Measurements from ENCODE around the gene POLR2C. TPM values are rescaled to one million over a fixed set of nuclear protein-coding genes. Genes with fewer than 3 reads are reported as not detected.

Gene POLR2C
- total RNA-seq, 2 donors from 2014 or later: 55.7 to 56.0 TPM

DNA sequence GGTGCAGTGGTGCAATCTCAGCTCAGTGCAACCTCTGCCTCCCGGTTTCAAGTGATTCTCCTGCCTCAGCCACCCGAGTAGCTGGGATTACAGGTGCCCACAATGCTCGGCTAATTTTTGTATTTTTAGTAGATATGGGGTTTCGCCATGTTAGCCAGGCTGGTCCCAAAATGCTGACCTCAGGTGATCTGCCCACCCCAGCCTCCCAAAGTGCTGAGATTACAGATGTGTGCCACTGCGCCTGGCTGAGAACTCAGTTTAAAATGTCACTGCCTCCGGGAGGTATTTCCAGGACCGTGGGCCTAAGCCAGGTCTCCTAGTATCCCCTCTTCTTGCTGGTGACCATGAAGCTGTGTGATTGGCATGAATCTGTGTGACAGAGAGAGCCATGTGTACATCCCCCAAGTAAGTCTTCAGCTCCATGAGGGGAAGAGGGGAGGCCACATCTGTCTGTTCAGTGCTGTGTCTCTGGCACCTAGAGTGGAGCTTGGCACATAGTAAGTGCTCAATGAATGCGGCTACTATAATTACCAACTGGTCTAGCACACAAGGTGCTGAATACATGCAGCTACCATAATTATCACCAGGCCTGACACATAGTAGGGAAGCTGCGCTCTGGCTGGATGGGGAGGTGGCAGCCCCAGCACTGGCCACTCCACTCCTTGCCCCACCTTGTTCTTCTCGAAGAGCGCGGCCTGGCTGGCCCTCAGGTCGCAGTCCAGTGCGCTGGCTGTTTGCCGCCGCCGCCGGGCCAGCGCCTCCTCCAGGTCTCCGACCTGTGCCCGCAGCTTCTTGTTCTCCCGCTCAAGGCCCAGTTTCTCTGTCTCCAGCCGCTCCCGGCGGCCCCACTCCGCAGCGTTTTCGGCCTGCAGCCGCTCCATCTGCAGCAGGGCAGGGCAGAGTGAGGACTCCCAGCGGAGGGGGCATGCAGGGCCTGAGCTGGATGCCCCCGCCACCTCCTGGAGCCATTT lies 55.2 kb downstream of the POLR2C start:
- Histone ChIP-seq H3K27ac (no peak overlapping the region), H3K9me3 (no peaks in the 10 kb centered on the region), H3K4me1 (no peaks in the 10 kb centered on the region), H3K4me3 (no peak overlapping the region), H3K9ac (ENCODE audit: low read depth in 2 of 2, low read length in 2 of 2) (no peak overlapping the region), H3K36me3 (no peaks in the 10 kb centered on the region), H3K27me3 (no peaks in the 10 kb centered on the region)
- intact Hi-C loops (cut with DNase I): loop anchor here (2.0 to 5.0 kb wide), 3 partner anchors 50 to 215 kb away; no protein-coding TSS in a partner anchor
- no peak for TF ChIP-seq CTCF (IDR thresholded peaks at IDR 0.05)
- DNase-seq: no peak

DNA sequence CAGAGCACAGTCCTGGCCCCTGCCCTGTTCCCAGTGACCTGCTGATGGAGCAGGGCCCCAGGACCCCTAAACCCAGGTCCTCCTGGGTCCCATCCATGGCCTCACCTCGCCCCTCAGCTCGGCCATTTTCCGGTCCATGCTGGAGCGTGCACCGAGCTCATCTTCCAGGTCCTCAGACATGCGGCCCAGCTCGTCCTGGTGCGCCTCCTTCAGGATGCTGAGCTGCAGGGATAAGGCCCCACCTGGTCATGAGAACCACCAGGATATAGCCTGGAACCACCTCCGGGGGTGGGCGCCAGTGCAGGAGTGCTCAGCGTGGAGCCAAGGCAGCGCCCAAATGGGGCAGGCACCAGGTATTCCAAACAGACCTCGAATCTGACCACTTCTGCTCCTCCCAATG lies 56.0 kb downstream of the POLR2C start:
- no peaks in the 10 kb centered on the region for H3K9me3 ChIP-seq
- intact Hi-C loops (cut with DNase I): loop anchor here (5.0 kb wide), 2 partner anchors 51 to 216 kb away; no protein-coding TSS in a partner anchor
- H3K4me1 ChIP-seq: no peaks in the 10 kb centered on the region
- H3K27ac ChIP-seq: no peak overlapping the region
- no peaks in the 10 kb centered on the region for H3K27me3 ChIP-seq
- H3K4me3 ChIP-seq: no peak overlapping the region
- no peaks in the 10 kb centered on the region for H3K36me3 ChIP-seq
- no peak for DNase-seq
- no peak for TF ChIP-seq CTCF (IDR thresholded peaks at IDR 0.05)
- H3K9ac ChIP-seq (ENCODE audit: low read depth in 2 of 2, low read length in 2 of 2): no peak overlapping the region

- Histone ChIP-seq H3K9ac (ENCODE audit: low read depth in 2 of 2, low read length in 2 of 2) (no peak overlapping the region), H3K4me1 (no peaks in the 10 kb centered on the region), H3K27me3 (no peaks in the 10 kb centered on the region), H3K36me3 (no peaks in the 10 kb centered on the region), H3K4me3 (no peak overlapping the region), H3K27ac (no peak overlapping the region), H3K9me3 (no peaks in the 10 kb centered on the region)
- intact Hi-C loops (cut with DNase I): loop anchor here (5.0 kb wide), 2 partner anchors 52 to 217 kb away; no protein-coding TSS in a partner anchor
- no peak for DNase-seq
- no peak for TF ChIP-seq CTCF (IDR thresholded peaks at IDR 0.05)
Measured at GRCh38 chr16:57518922-57519321, 56.4 kb downstream of the POLR2C start.

- intact Hi-C loops (cut with DNase I): loop anchor here (5.0 kb wide), 2 partner anchors 53 to 218 kb away; no protein-coding TSS in a partner anchor
- no peaks in the 10 kb centered on the region for H3K27me3 ChIP-seq
- no peaks in the 10 kb centered on the region for H3K9me3 ChIP-seq
- DNase-seq: peak; percentile 83
- no peak overlapping the region for H3K4me3 ChIP-seq
- H3K9ac ChIP-seq (ENCODE audit: low read depth in 2 of 2, low read length in 2 of 2): peak overlapping the region in 1 of 2 donors; percentile 49
- no peak overlapping the region for H3K27ac ChIP-seq
- H3K4me1 ChIP-seq: no peaks in the 10 kb centered on the region
- peak; percentile 98 for TF ChIP-seq CTCF (IDR thresholded peaks at IDR 0.05)
- no peaks in the 10 kb centered on the region for H3K36me3 ChIP-seq
Measured at GRCh38 chr16:57519796-57520360, 57.4 kb downstream of the POLR2C start.

Other genes starting within 250 kb of the POLR2C start
- 10 to 100 TPM; 28.6 to 32.7 TPM for gene ARL2BP, start 217.4 kb upstream of the POLR2C start, total RNA-seq
- gene PLLP, start 178.0 kb upstream of the POLR2C start, total RNA-seq: 10 to 100 TPM; 11.6 to 16.7 TPM
- 1 to 10 TPM in 1 of 2 donors, under 1 TPM in 1; 0.24 to 1.7 TPM for gene CCL22, start 103.9 kb upstream of the POLR2C start, total RNA-seq
- gene CX3CL1, start 90.2 kb upstream of the POLR2C start, total RNA-seq: 1 to 10 TPM; 1.8 to 4.6 TPM
- gene CCL17, start 57.9 kb upstream of the POLR2C start, total RNA-seq: not detected
- 10 to 100 TPM; 54.9 to 67.4 TPM for gene CIAPIN1, start 15.3 kb upstream of the POLR2C start, total RNA-seq
- 100 to 1,000 TPM; 104 to 125 TPM for gene COQ9, start 15.2 kb upstream of the POLR2C start, total RNA-seq
- 100 to 1,000 TPM; 121 to 141 TPM for gene DOK4, start 23.8 kb downstream of the POLR2C start, total RNA-seq
- gene CCDC102A, start 73.9 kb downstream of the POLR2C start, total RNA-seq: 1 to 10 TPM; 1.9 to 2.5 TPM
- 1 to 10 TPM; 1.4 to 3.0 TPM for gene ADGRG5, start 80.0 kb downstream of the POLR2C start, total RNA-seq
- 100 to 1,000 TPM in 1 of 2 donors, 10 to 100 TPM in 1; 68.9 to 126 TPM for gene ADGRG1, start 166.0 kb downstream of the POLR2C start, total RNA-seq
- gene ADGRG3, start 205.6 kb downstream of the POLR2C start, total RNA-seq: under 1 TPM; 0.27 to 0.82 TPM
- not detected for gene DRC7, start 232.1 kb downstream of the POLR2C start, total RNA-seq

Measured in colonic mucosa (tissue), 4 donors.